MCF 10A (cell line): ENCODE data around the gene RBX1. TPM values are rescaled to one million over a fixed set of nuclear protein-coding genes. Genes with fewer than 3 reads are reported as not detected.
"Not testable (repeated sequence)": the region's sequence is repeated elsewhere in the genome, so short reads cannot be mapped to it uniquely, and the experiment has no call there.

Source experiments
- BruUV-seq: library from RNA; stranded (reverse); fragments of 400-500 nt; replicated peaks from 2 replicates; lab custom pipeline; 2021; lab: Mats Ljungman, UMichigan
- CTCF ChIA-PET: fragments of 300-600 bp; sonication (Branson Sonifier 250); formaldehyde crosslinking; extraction: SDS; loops from one replicate; lab custom pipeline; 2021; ENCODE audit warnings: antibody characterized with exemption, inconsistent platforms; lab: Yijun Ruan, JAX
- POLR2A ChIA-PET: fragments of 300-600, 350-650 bp; sonication (Branson Sonifier 250); formaldehyde crosslinking; extraction: SDS; loops from one replicate; lab custom pipeline; 2020; ENCODE audit warnings: antibody characterized with exemption, inconsistent platforms; lab: Yijun Ruan, JAX
- DNase-seq: peaks from one replicate; pipeline ENCODE4 v3.0.0-alpha.2; 2018; ENCODE audit not compliant: unreplicated experiment
- H3K27ac Mint-ChIP-seq: one replicate; pipeline ENCODE4 v1.8.0; 2022; ENCODE audit warnings: mild to moderate bottlenecking, low read depth, mixed read lengths; ENCODE audit not compliant: unreplicated experiment
- H3K27me3 Mint-ChIP-seq: one replicate; pipeline ENCODE4 v1.8.0; 2022; ENCODE audit warnings: mixed read lengths; ENCODE audit not compliant: insufficient read depth, unreplicated experiment
- H3K36me3 Mint-ChIP-seq: one replicate; pipeline ENCODE4 v1.8.0; 2022; ENCODE audit warnings: mild to moderate bottlenecking, moderate library complexity, mixed read lengths; ENCODE audit not compliant: insufficient read depth, unreplicated experiment
- H3K4me1 Mint-ChIP-seq: one replicate; pipeline ENCODE4 v1.8.0; 2022; ENCODE audit warnings: mixed read lengths; ENCODE audit not compliant: insufficient read depth, unreplicated experiment
- H3K4me3 Mint-ChIP-seq: one replicate; pipeline ENCODE4 v1.8.0; 2022; ENCODE audit warnings: mild to moderate bottlenecking, moderate library complexity, mixed read lengths; ENCODE audit not compliant: unreplicated experiment
- H3K9me3 Mint-ChIP-seq: one replicate; pipeline ENCODE4 v1.8.0; 2022; ENCODE audit warnings: mixed read lengths; ENCODE audit not compliant: unreplicated experiment
- CTCF ChIP-seq: fragments of 200-600 bp; IDR thresholded peaks from one replicate; pipeline ENCODE4 v1.8.0; 2022; ENCODE audit warnings: antibody characterized with exemption, mild to moderate bottlenecking; ENCODE audit not compliant: unreplicated experiment
- intact Hi-C: fragments of 100-400 bp; cut with micrococcal nuclease; formaldehyde crosslinking; loops from 2 replicates; pipeline ENCODE4 v1.14.1; 2022
- total RNA-seq: library from RNA; stranded (reverse); gene quantifications from 2 replicates; pipeline ENCODE4 v1.2.3, GENCODE V29; 2022

Gene RBX1
- total RNA-seq, 1 experiment from 2014 or later = 46.7 TPM

- Mint-ChIP-seq H3K27me3 (peaks cover 20% of the 10 kb centered on the region), H3K27ac (no peak overlapping the region)
- no TSS peak for BruUV-seq
Measured at GRCh38 chr22:40997520-40997919, 46.3 kb downstream of the RBX1 start.

GRCh38 chr22:41000040-41000565, 48.9 kb downstream of the RBX1 start:
- ChIA-PET POLR2A (no interaction called here), CTCF (no interaction called here)
- Mint-ChIP-seq H3K9me3 (no peaks in the 10 kb centered on the region), H3K27me3 (no peaks in the 10 kb centered on the region), H3K4me1 (peaks cover 6% of the 10 kb centered on the region), H3K4me3 (no peak overlapping the region), H3K27ac (no peak overlapping the region), H3K36me3 (no peaks in the 10 kb centered on the region)
- no TSS peak for BruUV-seq
- TF ChIP-seq CTCF = no peak
- intact Hi-C loops = no loop called here
- no peak for DNase-seq

More at GRCh38 chr22:40997520-40997919, 46.3 kb downstream of the RBX1 start:
- CTCF ChIA-PET = interaction anchor here (0.6 kb wide), 1 partner anchor 96 kb away, joined by 3 read pairs; no protein-coding TSS in a partner anchor
- intact Hi-C loops = no loop called here
- no peaks in the 10 kb centered on the region for H3K9me3 Mint-ChIP-seq
- TF ChIP-seq CTCF = no peak
- H3K4me1 Mint-ChIP-seq = peaks cover 6% of the 10 kb centered on the region
- POLR2A ChIA-PET = interaction anchor here (1.3 kb wide), 1 partner anchor 46 kb away, joined by 4 read pairs; no protein-coding TSS in a partner anchor
- no peaks in the 10 kb centered on the region for H3K36me3 Mint-ChIP-seq
- DNase-seq = no peak
- H3K4me3 Mint-ChIP-seq = no peak overlapping the region

- no TSS peak for BruUV-seq
- POLR2A ChIA-PET = interaction anchor here (0.5 to 2.7 kb wide), 12 partner anchors 8 to 285 kb away, joined by 3 to 14 read pairs (median 5); partner anchors contain the start of genes EP300 and RBX1
- no peaks in the 10 kb centered on the region for H3K27me3 Mint-ChIP-seq
- no peak overlapping the region for H3K4me3 Mint-ChIP-seq
- intact Hi-C loops = no loop called here
- peaks cover 6% of the 10 kb centered on the region for H3K4me1 Mint-ChIP-seq
- no peaks in the 10 kb centered on the region for H3K9me3 Mint-ChIP-seq
- TF ChIP-seq CTCF = no peak
- no peaks in the 10 kb centered on the region for H3K36me3 Mint-ChIP-seq
- DNase-seq = no peak
- CTCF ChIA-PET = interaction anchor here (0.6 to 0.7 kb wide), 2 partner anchors 79 to 194 kb away, joined by 3 read pairs; no protein-coding TSS in a partner anchor
- H3K27ac Mint-ChIP-seq = no peak overlapping the region
Measured at GRCh38 chr22:41000941-41001721, 50.0 kb downstream of the RBX1 start.

- no TSS peak for BruUV-seq
- Mint-ChIP-seq H3K4me3 (no peak overlapping the region), H3K36me3 (no peaks in the 10 kb centered on the region), H3K27ac (no peak overlapping the region), H3K4me1 (peaks cover 6% of the 10 kb centered on the region), H3K9me3 (no peaks in the 10 kb centered on the region), H3K27me3 (no peaks in the 10 kb centered on the region)
- POLR2A ChIA-PET = interaction anchor here (0.5 to 2.7 kb wide), 10 partner anchors 9 to 285 kb away, joined by 3 to 14 read pairs (median 5); partner anchors contain the start of genes EP300 and RBX1
- CTCF ChIA-PET = interaction anchor here (0.6 to 0.7 kb wide), 2 partner anchors 78 to 193 kb away, joined by 3 read pairs; no protein-coding TSS in a partner anchor
- intact Hi-C loops = no loop called here
- peak; percentile 61 for DNase-seq
- TF ChIP-seq CTCF = no peak
Measured at GRCh38 chr22:41001722-41002122, 50.5 kb downstream of the RBX1 start.

- H3K4me1 Mint-ChIP-seq, H3K4me3 Mint-ChIP-seq, H3K36me3 Mint-ChIP-seq, H3K9me3 Mint-ChIP-seq, H3K27me3 Mint-ChIP-seq, intact Hi-C loops, BruUV-seq, DNase-seq, H3K27ac Mint-ChIP-seq: not testable (repeated sequence)
- ChIA-PET CTCF (interaction anchor here (0.6 kb wide), 1 partner anchor 168 kb away, joined by 3 read pairs; no protein-coding TSS in a partner anchor), POLR2A (interaction anchor here (1.1 to 2.7 kb wide), 4 partner anchors 11 to 50 kb away, joined by 4 to 14 read pairs (median 7); partner anchors contain the start of gene RBX1)
Measured at GRCh38 chr22:41002386-41002785, 51.2 kb downstream of the RBX1 start.
